Transverse colon (tissue), 3 donors: Measurements from ENCODE around the gene SH2B2.

Experiments used
- CTCF ChIP-seq, 5 experiments: fragments of 200-600 bp in 3 of 5; fragments of 450-650 bp in 2 of 5; sonication (generic) in 3 of 5; IDR thresholded peaks; 1 replicate in 2 of 5; 2 replicates in 3 of 5; pipeline ENCODE4 v1.5.1; 2016 to 2017; ENCODE audit warnings: antibody characterized with exemption in 5 of 5, inconsistent platforms in 3 of 5, mild to moderate bottlenecking in 2 of 5, moderate library complexity in 1 of 5
- EP300 ChIP-seq: sonication (generic); formaldehyde crosslinking; IDR thresholded peaks from one replicate; pipeline ENCODE4 v1.6.1; 2017; ENCODE audit warnings: antibody characterized with exemption, low read depth
- POLR2A ChIP-seq: fragments of 450-650 bp; IDR thresholded peaks from one replicate; pipeline ENCODE4 v1.6.1; 2016; ENCODE audit warnings: antibody characterized with exemption, mild to moderate bottlenecking, moderate library complexity

DNA sequence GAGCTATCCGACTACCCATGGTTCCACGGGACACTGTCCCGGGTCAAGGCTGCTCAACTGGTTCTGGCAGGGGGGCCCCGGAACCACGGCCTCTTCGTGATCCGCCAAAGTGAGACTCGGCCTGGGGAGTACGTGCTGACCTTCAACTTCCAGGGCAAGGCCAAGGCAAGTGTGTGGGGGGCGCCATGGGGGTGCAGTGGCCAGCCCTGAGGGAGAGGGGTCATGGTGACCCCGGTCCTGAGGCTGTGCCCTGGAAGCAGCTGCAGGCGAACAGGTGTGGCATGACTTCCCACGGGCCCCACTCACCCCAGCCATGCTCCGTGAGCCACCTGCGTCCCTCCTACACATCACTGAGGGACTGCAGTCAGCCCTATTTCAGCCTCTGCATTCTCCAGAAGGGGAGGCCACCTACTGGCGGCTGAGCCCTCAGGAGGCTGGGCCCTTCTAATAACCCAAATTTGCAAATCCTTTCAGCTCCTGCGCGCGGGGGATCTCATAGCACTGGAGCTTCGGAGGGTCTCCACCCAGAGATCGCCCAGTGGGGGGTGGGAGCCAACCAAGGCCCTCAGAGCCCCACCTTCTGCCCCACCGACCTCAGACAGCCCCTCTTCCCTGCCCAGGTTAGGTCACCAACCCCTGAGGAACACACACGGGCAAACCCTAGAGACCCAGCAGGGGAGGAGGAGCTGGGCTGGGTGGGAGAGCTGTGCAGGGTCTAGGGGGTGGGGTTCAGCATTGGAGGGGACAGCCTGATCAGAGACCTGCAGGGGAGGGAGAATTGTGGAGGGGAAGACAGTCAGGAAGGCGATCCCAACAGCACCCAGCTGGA is 30.8 kb downstream of the SH2B2 start:
- TF ChIP-seq CTCF (IDR thresholded peaks at IDR 0.05): no peak
- TF ChIP-seq EP300: no peak
- no peak for TF ChIP-seq POLR2A
